Ishikawa (cell line): ENCODE measurements around the gene C2CD4D.

Experiments used
- CEBPB ChIP-seq: IDR thresholded peaks from 2 replicates; pipeline ENCODE4 v1.6.1; 2012
- EGR1 ChIP-seq: IDR thresholded peaks from 2 replicates; pipeline ENCODE4 v1.6.1; 2012
- TAF1 ChIP-seq: IDR thresholded peaks from 2 replicates; pipeline ENCODE4 v1.6.1; 2012; ENCODE audit warnings: low read depth, mild to moderate bottlenecking
- TCF12 ChIP-seq: IDR thresholded peaks from 2 replicates; pipeline ENCODE4 v1.6.1; 2012; ENCODE audit warnings: low read depth
- ZBTB7A ChIP-seq: IDR thresholded peaks from 2 replicates; pipeline ENCODE4 v1.6.1; 2012; ENCODE audit warnings: low read depth
- TF ChIP-seq, protein P1 (sequence below): IDR thresholded peaks from 2 replicates; pipeline ENCODE4 v1.6.1; 2012; ENCODE audit warnings: low read depth, mild to moderate bottlenecking
- TF ChIP-seq, protein P2 (sequence below): IDR thresholded peaks from 2 replicates; pipeline ENCODE4 v1.6.1; 2012

DNA sequence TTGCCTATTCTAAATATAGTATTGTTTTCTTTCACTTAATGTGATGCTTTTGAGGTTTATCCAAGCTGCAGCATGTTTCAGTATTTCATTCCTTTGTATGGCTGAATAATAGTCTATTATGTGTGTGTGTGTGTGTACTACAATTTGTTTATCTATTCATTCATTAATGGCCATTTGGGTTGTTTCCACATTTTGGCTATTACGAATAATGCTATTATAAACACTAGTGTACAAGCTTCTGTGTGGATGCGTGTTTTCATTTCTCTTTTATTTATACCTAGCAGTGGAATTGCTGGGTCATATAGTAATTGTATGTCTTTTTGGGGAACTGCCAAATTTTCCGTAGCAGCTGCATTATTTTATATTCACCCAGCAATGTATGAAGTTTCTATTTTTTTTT is 28.9 kb upstream of the C2CD4D start:
- TF ChIP-seq ZBTB7A = no peak
- no peak for TF ChIP-seq TCF12
- TF ChIP-seq, protein P1, sequence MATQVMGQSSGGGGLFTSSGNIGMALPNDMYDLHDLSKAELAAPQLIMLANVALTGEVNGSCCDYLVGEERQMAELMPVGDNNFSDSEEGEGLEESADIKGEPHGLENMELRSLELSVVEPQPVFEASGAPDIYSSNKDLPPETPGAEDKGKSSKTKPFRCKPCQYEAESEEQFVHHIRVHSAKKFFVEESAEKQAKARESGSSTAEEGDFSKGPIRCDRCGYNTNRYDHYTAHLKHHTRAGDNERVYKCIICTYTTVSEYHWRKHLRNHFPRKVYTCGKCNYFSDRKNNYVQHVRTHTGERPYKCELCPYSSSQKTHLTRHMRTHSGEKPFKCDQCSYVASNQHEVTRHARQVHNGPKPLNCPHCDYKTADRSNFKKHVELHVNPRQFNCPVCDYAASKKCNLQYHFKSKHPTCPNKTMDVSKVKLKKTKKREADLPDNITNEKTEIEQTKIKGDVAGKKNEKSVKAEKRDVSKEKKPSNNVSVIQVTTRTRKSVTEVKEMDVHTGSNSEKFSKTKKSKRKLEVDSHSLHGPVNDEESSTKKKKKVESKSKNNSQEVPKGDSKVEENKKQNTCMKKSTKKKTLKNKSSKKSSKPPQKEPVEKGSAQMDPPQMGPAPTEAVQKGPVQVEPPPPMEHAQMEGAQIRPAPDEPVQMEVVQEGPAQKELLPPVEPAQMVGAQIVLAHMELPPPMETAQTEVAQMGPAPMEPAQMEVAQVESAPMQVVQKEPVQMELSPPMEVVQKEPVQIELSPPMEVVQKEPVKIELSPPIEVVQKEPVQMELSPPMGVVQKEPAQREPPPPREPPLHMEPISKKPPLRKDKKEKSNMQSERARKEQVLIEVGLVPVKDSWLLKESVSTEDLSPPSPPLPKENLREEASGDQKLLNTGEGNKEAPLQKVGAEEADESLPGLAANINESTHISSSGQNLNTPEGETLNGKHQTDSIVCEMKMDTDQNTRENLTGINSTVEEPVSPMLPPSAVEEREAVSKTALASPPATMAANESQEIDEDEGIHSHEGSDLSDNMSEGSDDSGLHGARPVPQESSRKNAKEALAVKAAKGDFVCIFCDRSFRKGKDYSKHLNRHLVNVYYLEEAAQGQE = no peak
- no peak for TF ChIP-seq TAF1
- TF ChIP-seq, protein P2, sequence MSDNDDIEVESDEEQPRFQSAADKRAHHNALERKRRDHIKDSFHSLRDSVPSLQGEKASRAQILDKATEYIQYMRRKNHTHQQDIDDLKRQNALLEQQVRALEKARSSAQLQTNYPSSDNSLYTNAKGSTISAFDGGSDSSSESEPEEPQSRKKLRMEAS = no peak
- TF ChIP-seq CEBPB = no peak
- TF ChIP-seq EGR1 = no peak
